GM19328 (cell line): ENCODE data around the gene LAMB4.

Experiments used
- ATAC-seq: cut with Tn5 transposase; IDR thresholded peaks from one replicate; pipeline ENCODE4 v1.9.1; 2021; ENCODE audit warnings: mild to moderate bottlenecking, moderate library complexity; ENCODE audit not compliant: unreplicated experiment

The LAMB4 gene

DNA sequence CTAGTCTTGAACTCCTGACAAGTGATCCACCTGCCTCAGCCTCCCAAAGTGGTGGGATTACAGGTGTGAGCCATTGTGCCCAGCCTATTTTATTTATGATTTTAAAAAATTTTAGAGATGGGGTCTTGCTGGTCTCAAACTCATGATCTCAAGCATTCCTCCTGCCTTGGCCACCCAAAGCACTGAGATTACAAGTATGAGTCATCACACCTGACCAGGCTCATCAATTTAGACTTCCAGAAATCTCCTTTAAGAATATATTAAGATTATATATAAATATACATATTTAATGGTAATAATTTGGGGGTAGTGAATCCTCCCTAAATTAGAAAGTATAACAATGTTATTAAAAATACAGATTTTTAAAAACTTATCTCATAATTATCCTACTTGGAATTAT lies 156.3 kb downstream of the LAMB4 start:
- no peak for ATAC-seq
